ENCODE results near the gene TNFRSF1B. TPM values are rescaled to one million over a fixed set of nuclear protein-coding genes. Genes with fewer than 3 reads are reported as not detected.

The TNFRSF1B gene
- total and polyA plus RNA-seq, 2 experiments from 2014 or later = 0.91 to 4.1 TPM

DNA sequence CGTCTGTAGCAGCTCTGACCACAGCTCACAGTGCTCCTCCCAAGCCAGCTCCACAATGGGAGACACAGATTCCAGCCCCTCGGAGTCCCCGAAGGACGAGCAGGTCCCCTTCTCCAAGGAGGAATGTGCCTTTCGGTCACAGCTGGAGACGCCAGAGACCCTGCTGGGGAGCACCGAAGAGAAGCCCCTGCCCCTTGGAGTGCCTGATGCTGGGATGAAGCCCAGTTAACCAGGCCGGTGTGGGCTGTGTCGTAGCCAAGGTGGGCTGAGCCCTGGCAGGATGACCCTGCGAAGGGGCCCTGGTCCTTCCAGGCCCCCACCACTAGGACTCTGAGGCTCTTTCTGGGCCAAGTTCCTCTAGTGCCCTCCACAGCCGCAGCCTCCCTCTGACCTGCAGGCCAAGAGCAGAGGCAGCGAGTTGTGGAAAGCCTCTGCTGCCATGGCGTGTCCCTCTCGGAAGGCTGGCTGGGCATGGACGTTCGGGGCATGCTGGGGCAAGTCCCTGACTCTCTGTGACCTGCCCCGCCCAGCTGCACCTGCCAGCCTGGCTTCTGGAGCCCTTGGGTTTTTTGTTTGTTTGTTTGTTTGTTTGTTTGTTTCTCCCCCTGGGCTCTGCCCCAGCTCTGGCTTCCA, 40.1 kb downstream of the TNFRSF1B start:
- Histone ChIP-seq H3K9me2 (ENCODE audit: insufficient read depth) (no peaks in the 10 kb centered on the region), H3K36me3 (ENCODE audit: insufficient read depth) (no peaks in the 10 kb centered on the region), H3K4me1 (ENCODE audit: insufficient read depth) (peaks cover 9% of the 10 kb centered on the region), H3K27ac (ENCODE audit: low read depth) (no peak overlapping the region), H3F3A (replicated peaks; ENCODE audit: low read depth) (no peaks in the 10 kb centered on the region), H4K20me1 (replicated peaks; ENCODE audit: insufficient read depth) (no peaks in the 10 kb centered on the region), H2AFZ (0 out of 2 replicates have a peak overlapping the region, but pooled peaks have one; percentile 32), H3K4me2 (no peak overlapping the region), H3K79me2 (replicated peaks; ENCODE audit: insufficient read depth) (no peaks in the 10 kb centered on the region), H3K27me3 (ENCODE audit: insufficient read depth) (no peaks in the 10 kb centered on the region), H3K4me3 (no peak overlapping the region)
- ATAC-seq (no peak), DNase-seq (ENCODE audit: low spot score) (no peak)
- Mint-ChIP-seq H3K27me3 (ENCODE audit: insufficient read depth, low read depth, poor library complexity) (peaks cover 1% of the 10 kb centered on the region), H3K9me3 (no peaks in the 10 kb centered on the region), H3K4me3 (no peak overlapping the region), H3K4me1 (peaks cover 30% of the 10 kb centered on the region), H3K27ac (no peak overlapping the region), H3K36me3 (ENCODE audit: low read depth) (no peaks in the 10 kb centered on the region)
- no peak for TF ChIP-seq JUNB (IDR thresholded peaks at IDR 0.05; ENCODE audit: unreplicated experiment)
- no peak for TF ChIP-seq CREB1 (CRISPR knock-in tag; IDR thresholded peaks at IDR 0.05; ENCODE audit: low read depth)
- TF ChIP-seq EZH2 (IDR thresholded peaks at IDR 0.05; ENCODE audit: low read depth, unreplicated experiment) = no peak
- TF ChIP-seq ZNF462 (CRISPR knock-in tag; IDR thresholded peaks at IDR 0.05) = no peak
- TF ChIP-seq POLR2AphosphoS5 (IDR thresholded peaks at IDR 0.05; ENCODE audit: low read depth) = no peak
- TF ChIP-seq EZH2phosphoT487 (IDR thresholded peaks at IDR 0.05; ENCODE audit: unreplicated experiment) = no peak
- no peak for TF ChIP-seq STAT1 (IDR thresholded peaks at IDR 0.05; ENCODE audit: unreplicated experiment)
- TF ChIP-seq, protein P1, sequence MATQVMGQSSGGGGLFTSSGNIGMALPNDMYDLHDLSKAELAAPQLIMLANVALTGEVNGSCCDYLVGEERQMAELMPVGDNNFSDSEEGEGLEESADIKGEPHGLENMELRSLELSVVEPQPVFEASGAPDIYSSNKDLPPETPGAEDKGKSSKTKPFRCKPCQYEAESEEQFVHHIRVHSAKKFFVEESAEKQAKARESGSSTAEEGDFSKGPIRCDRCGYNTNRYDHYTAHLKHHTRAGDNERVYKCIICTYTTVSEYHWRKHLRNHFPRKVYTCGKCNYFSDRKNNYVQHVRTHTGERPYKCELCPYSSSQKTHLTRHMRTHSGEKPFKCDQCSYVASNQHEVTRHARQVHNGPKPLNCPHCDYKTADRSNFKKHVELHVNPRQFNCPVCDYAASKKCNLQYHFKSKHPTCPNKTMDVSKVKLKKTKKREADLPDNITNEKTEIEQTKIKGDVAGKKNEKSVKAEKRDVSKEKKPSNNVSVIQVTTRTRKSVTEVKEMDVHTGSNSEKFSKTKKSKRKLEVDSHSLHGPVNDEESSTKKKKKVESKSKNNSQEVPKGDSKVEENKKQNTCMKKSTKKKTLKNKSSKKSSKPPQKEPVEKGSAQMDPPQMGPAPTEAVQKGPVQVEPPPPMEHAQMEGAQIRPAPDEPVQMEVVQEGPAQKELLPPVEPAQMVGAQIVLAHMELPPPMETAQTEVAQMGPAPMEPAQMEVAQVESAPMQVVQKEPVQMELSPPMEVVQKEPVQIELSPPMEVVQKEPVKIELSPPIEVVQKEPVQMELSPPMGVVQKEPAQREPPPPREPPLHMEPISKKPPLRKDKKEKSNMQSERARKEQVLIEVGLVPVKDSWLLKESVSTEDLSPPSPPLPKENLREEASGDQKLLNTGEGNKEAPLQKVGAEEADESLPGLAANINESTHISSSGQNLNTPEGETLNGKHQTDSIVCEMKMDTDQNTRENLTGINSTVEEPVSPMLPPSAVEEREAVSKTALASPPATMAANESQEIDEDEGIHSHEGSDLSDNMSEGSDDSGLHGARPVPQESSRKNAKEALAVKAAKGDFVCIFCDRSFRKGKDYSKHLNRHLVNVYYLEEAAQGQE (IDR thresholded peaks at IDR 0.05; ENCODE audit: unreplicated experiment) = no peak
- TF ChIP-seq ZNF114 (CRISPR knock-in tag; IDR thresholded peaks at IDR 0.05) = no peak
- TF ChIP-seq NANOG (IDR thresholded peaks at IDR 0.05; ENCODE audit: borderline replicate concordance) = no peak
- TF ChIP-seq, protein P2, sequence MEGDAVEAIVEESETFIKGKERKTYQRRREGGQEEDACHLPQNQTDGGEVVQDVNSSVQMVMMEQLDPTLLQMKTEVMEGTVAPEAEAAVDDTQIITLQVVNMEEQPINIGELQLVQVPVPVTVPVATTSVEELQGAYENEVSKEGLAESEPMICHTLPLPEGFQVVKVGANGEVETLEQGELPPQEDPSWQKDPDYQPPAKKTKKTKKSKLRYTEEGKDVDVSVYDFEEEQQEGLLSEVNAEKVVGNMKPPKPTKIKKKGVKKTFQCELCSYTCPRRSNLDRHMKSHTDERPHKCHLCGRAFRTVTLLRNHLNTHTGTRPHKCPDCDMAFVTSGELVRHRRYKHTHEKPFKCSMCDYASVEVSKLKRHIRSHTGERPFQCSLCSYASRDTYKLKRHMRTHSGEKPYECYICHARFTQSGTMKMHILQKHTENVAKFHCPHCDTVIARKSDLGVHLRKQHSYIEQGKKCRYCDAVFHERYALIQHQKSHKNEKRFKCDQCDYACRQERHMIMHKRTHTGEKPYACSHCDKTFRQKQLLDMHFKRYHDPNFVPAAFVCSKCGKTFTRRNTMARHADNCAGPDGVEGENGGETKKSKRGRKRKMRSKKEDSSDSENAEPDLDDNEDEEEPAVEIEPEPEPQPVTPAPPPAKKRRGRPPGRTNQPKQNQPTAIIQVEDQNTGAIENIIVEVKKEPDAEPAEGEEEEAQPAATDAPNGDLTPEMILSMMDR (conservative IDR thresholded peaks at IDR 0.05; ENCODE audit: low read depth in 2 of 2) = no peak
- TF ChIP-seq, protein P3, sequence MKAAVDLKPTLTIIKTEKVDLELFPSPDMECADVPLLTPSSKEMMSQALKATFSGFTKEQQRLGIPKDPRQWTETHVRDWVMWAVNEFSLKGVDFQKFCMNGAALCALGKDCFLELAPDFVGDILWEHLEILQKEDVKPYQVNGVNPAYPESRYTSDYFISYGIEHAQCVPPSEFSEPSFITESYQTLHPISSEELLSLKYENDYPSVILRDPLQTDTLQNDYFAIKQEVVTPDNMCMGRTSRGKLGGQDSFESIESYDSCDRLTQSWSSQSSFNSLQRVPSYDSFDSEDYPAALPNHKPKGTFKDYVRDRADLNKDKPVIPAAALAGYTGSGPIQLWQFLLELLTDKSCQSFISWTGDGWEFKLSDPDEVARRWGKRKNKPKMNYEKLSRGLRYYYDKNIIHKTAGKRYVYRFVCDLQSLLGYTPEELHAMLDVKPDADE (IDR thresholded peaks at IDR 0.05) = no peak
- no peak for TF ChIP-seq ZNF331 (CRISPR knock-in tag; IDR thresholded peaks at IDR 0.05; ENCODE audit: low read depth)

All from GM23338 (cell line).